ENCODE results near the gene BCAP29. TPM values are rescaled to one million over a fixed set of nuclear protein-coding genes. Genes with fewer than 3 reads are reported as not detected.

Gene BCAP29
- total and polyA plus RNA-seq, 9 of the 15 experiments (the other 6 are each of a cell fraction or from before 2014, with no cell fraction given), result 63.4 to 137 (median 79.7) TPM

- no TSS peak for BruUV-seq (replicated peaks)
- POLR2A ChIA-PET, result interaction anchor here (0.6 to 0.7 kb wide), 2 partner anchors 145 to 1342 kb away, joined by 3 read pairs; no protein-coding TSS in a partner anchor
- Histone ChIP-seq H4K20me1 (replicated peaks; ENCODE audit: control insufficient read depth, insufficient read depth, low read length) (peaks cover 6% of the 10 kb centered on the region; the same call in 1 of the 2 replicates), H3K27me3 (ENCODE audit: control insufficient read depth in 2 of 2, insufficient read depth in 2 of 2, low read length in 2 of 2) (no peaks in the 10 kb centered on the region), H3K36me3 (ENCODE audit: control insufficient read depth, insufficient read depth, low read length) (peaks cover 36% of the 10 kb centered on the region), H3K9me3 (replicated peaks; ENCODE audit: control insufficient read depth, insufficient read depth, low read depth, low read length) (no peaks in the 10 kb centered on the region), H2AFZ (ENCODE audit: low read depth, low read length) (no peak overlapping the region), H3K9ac (ENCODE audit: insufficient read depth in 1 of 2, low read depth in 2 of 2, low read length in 2 of 2) (0 out of 4 replicates have a peak overlapping the region, but pooled peaks of 1 of the 2 experiments have one; percentile 9), H3K4me3 (no peak overlapping the region), H3K79me2 (ENCODE audit: control insufficient read depth, insufficient read depth, low read length) (peaks cover 74% of the 10 kb centered on the region), H3K4me1 (replicated peaks in 1 of 2; ENCODE audit: control insufficient read depth in 2 of 2, insufficient read depth in 2 of 2, low read length in 2 of 2) (peaks cover 10 to 27% of the 10 kb centered on the region in 2 experiments; a peak in 4 of 5 replicates), H3K4me2 (ENCODE audit: insufficient read depth, low read length) (peak overlapping the region; percentile 17; the same call in 1 of the 2 replicates), H3K27ac (ENCODE audit: extremely low read depth, low read depth, low read length) (no peak overlapping the region), H3K9me1 (ENCODE audit: control insufficient read depth, insufficient read depth, low read length) (no peaks in the 10 kb centered on the region)
- intact Hi-C loops (cut with micrococcal nuclease) (loop anchor here (5.0 kb wide), 1 partner anchor 99 kb away; no protein-coding TSS in a partner anchor), in situ Hi-C loops (cut with MboI) (no loop called here)
- WGBS (ENCODE audit: insufficient coverage, low coverage, missing lambda C conversion rate), result 83% methylated on average over 6 of the region's 6 CpGs
- CTCF ChIA-PET (ENCODE audit: low intra/inter-chr PET ratio), result no interaction called here
- 0 out of 2 replicates have a peak, but pooled peaks have one; percentile 57 for TF ChIP-seq THRB (CRISPR knock-in tag; conservative IDR thresholded peaks at IDR 0.05)
- TF ChIP-seq COPS2 (conservative IDR thresholded peaks at IDR 0.05), result no peak
- no peak for TF ChIP-seq DIDO1 (tag; IDR thresholded peaks at IDR 0.05; ENCODE audit: low read depth)
- TF ChIP-seq, protein P1, sequence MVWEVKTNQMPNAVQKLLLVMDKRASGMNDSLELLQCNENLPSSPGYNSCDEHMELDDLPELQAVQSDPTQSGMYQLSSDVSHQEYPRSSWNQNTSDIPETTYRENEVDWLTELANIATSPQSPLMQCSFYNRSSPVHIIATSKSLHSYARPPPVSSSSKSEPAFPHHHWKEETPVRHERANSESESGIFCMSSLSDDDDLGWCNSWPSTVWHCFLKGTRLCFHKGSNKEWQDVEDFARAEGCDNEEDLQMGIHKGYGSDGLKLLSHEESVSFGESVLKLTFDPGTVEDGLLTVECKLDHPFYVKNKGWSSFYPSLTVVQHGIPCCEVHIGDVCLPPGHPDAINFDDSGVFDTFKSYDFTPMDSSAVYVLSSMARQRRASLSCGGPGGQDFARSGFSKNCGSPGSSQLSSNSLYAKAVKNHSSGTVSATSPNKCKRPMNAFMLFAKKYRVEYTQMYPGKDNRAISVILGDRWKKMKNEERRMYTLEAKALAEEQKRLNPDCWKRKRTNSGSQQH (CRISPR knock-in tag; IDR thresholded peaks at IDR 0.05), result 0 out of 2 replicates have a peak, but pooled peaks have one; percentile 60
- TF ChIP-seq TRIM25 (IDR thresholded peaks at IDR 0.05; ENCODE audit: borderline replicate concordance), result 0 out of 2 replicates have a peak, but pooled peaks have one; percentile 27
- peak; percentile 6; the same call in 1 of the 2 replicates for TF ChIP-seq MTA2 (IDR thresholded peaks at IDR 0.05; ENCODE audit: low read depth)
- 0 out of 2 replicates have a peak, but pooled peaks have one; percentile 49 for TF ChIP-seq OTX1 (CRISPR knock-in tag; IDR thresholded peaks at IDR 0.05)
- TF ChIP-seq, protein P2, sequence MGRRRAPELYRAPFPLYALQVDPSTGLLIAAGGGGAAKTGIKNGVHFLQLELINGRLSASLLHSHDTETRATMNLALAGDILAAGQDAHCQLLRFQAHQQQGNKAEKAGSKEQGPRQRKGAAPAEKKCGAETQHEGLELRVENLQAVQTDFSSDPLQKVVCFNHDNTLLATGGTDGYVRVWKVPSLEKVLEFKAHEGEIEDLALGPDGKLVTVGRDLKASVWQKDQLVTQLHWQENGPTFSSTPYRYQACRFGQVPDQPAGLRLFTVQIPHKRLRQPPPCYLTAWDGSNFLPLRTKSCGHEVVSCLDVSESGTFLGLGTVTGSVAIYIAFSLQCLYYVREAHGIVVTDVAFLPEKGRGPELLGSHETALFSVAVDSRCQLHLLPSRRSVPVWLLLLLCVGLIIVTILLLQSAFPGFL (CRISPR knock-in tag; IDR thresholded peaks at IDR 0.05), result 0 out of 2 replicates have a peak, but pooled peaks have one; percentile 44
- TF ChIP-seq ATF7 (IDR thresholded peaks at IDR 0.05), result no peak
- TF ChIP-seq ETV5 (CRISPR knock-in tag; IDR thresholded peaks at IDR 0.05; ENCODE audit: low read depth), result no peak
- TF ChIP-seq UBTF (IDR thresholded peaks at IDR 0.05; ENCODE audit: borderline replicate concordance in 1 of 2, low read depth in 2 of 2, low read length in 2 of 2), result no peak
- FAIRE-seq, result no peak
- no peak for DNase-seq (ENCODE audit: extremely low read depth in 1 of 4, low spot score in 3 of 4)
- ATAC-seq, result no peak
These were observed 19.0 kb upstream of the BCAP29 start for GRCh38 chr7:107560898-107561516.
